AG09319 (cell line): ENCODE measurements around the gene ADARB1.

ENCODE experiments used
- DNase-seq: peaks from one replicate; pipeline ENCODE4 v3.0.0-alpha.2; 2010; ENCODE audit warnings: low read depth; ENCODE audit errors: extremely low read depth
- CTCF ChIP-seq: IDR thresholded peaks from 2 replicates; pipeline ENCODE4 v1.5.1; 2011; ENCODE audit warnings: low read depth, mild to moderate bottlenecking, inconsistent platforms, low read length, moderate library complexity

The ADARB1 gene

GRCh38 chr21:45222001-45222400 is 147.6 kb downstream of the ADARB1 start:
- no peak for TF ChIP-seq CTCF
- no peak for DNase-seq

GRCh38 chr21:45223236-45224185 is 149.1 kb downstream of the ADARB1 start:
- TF ChIP-seq CTCF, result no peak
- DNase-seq, result no peak

GRCh38 chr21:45224189-45224938 is 150.0 kb downstream of the ADARB1 start:
- no peak for DNase-seq
- TF ChIP-seq CTCF, result no peak

DNA sequence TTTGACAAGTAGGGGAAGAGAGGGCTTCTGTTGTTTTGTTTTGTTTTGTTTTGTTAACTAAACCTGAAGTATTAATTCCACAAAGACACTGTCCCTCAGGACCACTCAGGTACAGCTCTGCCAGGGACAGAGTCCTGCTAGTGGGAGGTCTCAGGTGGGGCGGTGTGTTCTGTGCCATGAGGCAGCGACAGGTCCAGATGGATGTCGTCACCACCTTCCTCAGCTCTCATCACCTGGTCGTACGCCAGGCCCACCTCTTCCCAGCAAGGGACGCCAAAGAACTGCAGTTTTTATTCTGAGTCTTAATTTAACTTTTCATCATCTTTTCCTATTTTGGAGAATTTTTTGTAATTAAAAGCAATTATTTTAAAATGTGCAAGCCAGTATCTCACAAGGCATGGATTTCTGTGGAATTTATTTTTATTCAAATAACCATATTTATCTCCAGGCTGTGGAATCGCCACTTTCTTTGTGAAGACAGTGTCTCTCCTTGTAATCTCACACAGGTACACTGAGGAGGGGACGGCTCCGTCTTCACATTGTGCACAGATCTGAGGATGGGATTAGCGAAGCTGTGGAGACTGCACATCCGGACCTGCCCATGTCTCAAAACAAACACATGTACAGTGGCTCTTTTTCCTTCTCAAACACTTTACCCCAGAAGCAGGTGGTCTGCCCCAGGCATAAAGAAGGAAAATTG is 150.8 kb downstream of the ADARB1 start:
- no peak for DNase-seq
- TF ChIP-seq CTCF, result no peak

GRCh38 chr21:45225741-45226327 is 151.5 kb downstream of the ADARB1 start:
- TF ChIP-seq CTCF, result no peak
- no peak for DNase-seq

GRCh38 chr21:45226540-45227326 is 152.4 kb downstream of the ADARB1 start:
- no peak for TF ChIP-seq CTCF
- DNase-seq, result no peak
